Heart left ventricle (tissue), 13 donors: ENCODE data around the gene SNCA.

Source experiments
- POLR2A ChIP-seq, 2 donors: fragments of 450-650 bp; IDR thresholded peaks; one replicate each; pipeline ENCODE4 v1.6.1; 2017; ENCODE audit warnings: antibody characterized with exemption in 2 of 2, mild to moderate bottlenecking in 2 of 2, moderate library complexity in 2 of 2
- TF ChIP-seq, protein P1 (sequence below), 12 donors: fragments of 200-600 bp; sonication (generic) in 4 of 12; IDR thresholded peaks; one replicate each; pipeline versions ENCODE4 v1.5.0 to v1.8.0; 2018 to 2022; ENCODE audit warnings: antibody characterized with exemption in 12 of 12, mild to moderate bottlenecking in 5 of 12
- donor health status: ischemic (EF 13 %, LVEDD 7.1; RV severe dilation, severe dysfunction).
- donor health status: DM: no; HTN: yes; CAD: no.
- donor health status: DM: no; HTN: no; CAD: no.
- donor health status: ischemic (EF 25% LVEDD 6.9; RV normal size, moderate dysfunction).
- donor health status: ischemic (EF 25% LVEDD 5.7; RV mildly dilated, moderate dysfunction).
- donor health status: ischemic (EF 35%, LVEDD 5.7; RV mildly dilated, moderate dysfunction).
- donor health status: nonischemic (EF 11% LVEDD 7.7; RV severe dilation, severe dysfunction).
- donor health status: DM: yes; HTN: yes; CAD: no.
- donor health status: PGD.
- donor health status: ischemic (EF 29% LVEDD 5.4; RV normal size, mild dysfunction).
- donor health status: nonischemic (EF 23%, LVEDD 6.1; RV moderate dilation, normal function).

DNA sequence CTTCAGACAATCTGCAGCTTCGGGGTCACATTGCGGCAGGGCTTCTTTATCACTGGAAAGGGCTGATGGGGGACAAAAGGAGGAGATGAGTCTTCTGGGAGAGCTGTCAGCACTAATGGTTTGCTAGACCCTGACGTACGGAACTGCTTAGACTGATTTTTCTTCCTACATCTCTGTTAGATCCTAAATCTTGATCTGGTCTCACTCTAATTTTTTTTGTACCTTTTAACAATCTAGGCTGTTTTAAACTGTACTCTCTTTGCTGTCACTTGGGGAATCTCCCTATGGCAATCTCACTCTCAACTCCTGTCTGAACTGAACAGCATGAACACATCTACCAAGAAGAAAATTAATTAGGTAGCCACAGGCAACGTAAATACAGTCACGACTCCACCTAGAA is 120.1 kb downstream of the SNCA start:
- TF ChIP-seq, protein P1, sequence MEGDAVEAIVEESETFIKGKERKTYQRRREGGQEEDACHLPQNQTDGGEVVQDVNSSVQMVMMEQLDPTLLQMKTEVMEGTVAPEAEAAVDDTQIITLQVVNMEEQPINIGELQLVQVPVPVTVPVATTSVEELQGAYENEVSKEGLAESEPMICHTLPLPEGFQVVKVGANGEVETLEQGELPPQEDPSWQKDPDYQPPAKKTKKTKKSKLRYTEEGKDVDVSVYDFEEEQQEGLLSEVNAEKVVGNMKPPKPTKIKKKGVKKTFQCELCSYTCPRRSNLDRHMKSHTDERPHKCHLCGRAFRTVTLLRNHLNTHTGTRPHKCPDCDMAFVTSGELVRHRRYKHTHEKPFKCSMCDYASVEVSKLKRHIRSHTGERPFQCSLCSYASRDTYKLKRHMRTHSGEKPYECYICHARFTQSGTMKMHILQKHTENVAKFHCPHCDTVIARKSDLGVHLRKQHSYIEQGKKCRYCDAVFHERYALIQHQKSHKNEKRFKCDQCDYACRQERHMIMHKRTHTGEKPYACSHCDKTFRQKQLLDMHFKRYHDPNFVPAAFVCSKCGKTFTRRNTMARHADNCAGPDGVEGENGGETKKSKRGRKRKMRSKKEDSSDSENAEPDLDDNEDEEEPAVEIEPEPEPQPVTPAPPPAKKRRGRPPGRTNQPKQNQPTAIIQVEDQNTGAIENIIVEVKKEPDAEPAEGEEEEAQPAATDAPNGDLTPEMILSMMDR (IDR thresholded peaks at IDR 0.05) = no peak
- no peak for TF ChIP-seq POLR2A (IDR thresholded peaks at IDR 0.05)
